Tibial nerve (tissue), 4 donors: ENCODE results near the gene KRTAP5-6. TPM values are rescaled to one million over a fixed set of nuclear protein-coding genes. Genes with fewer than 3 reads are reported as not detected.

Experiments used
- DNase-seq, 2 donors: peaks; one replicate each; pipeline ENCODE4 v3.0.0-alpha.2; 2019; ENCODE audit warnings: low spot score in 2 of 2
- H3K27ac ChIP-seq, 4 donors: fragments of 200-600 bp; sonication (generic) in 3 of 4; one replicate each; pipeline ENCODE4 v1.5.1; 2017 to 2019; ENCODE audit warnings: mild to moderate bottlenecking in 1 of 4
- H3K27me3 ChIP-seq, 2 donors: fragments of 200-600 bp; sonication (generic) in 1 of 2; one replicate each; pipeline versions ENCODE4 v1.5.1 to v1.6.0; 2017 to 2019
- H3K36me3 ChIP-seq, 3 donors: fragments of 200-600 bp; sonication (generic); one replicate each; pipeline ENCODE4 v1.5.1; 2018 to 2019
- H3K4me1 ChIP-seq, 4 donors: fragments of 200-600 bp; sonication (generic) in 3 of 4; one replicate each; pipeline ENCODE4 v1.5.1; 2017 to 2019
- H3K4me3 ChIP-seq, 4 donors: fragments of 200-600 bp; sonication (generic) in 3 of 4; one replicate each; pipeline ENCODE4 v1.5.1; 2017 to 2019; ENCODE audit warnings: mild to moderate bottlenecking in 1 of 4, moderate library complexity in 1 of 4
- H3K9me3 ChIP-seq, 4 donors: fragments of 200-600 bp; sonication (generic) in 3 of 4; one replicate each; pipeline ENCODE4 v1.5.1; 2017 to 2019
- CTCF ChIP-seq, 5 experiments: fragments of 200-600 bp in 3 of 5; fragments of 450-650 bp in 2 of 5; sonication (generic) in 3 of 5; IDR thresholded peaks; one replicate each; pipeline ENCODE4 v1.5.1; 2016 to 2019; ENCODE audit warnings: antibody characterized with exemption in 5 of 5, mild to moderate bottlenecking in 3 of 5, moderate library complexity in 2 of 5
- EP300 ChIP-seq, 2 donors: sonication (generic); formaldehyde crosslinking; IDR thresholded peaks; one replicate each; pipeline ENCODE4 v1.6.1; 2017; ENCODE audit warnings: antibody characterized with exemption in 2 of 2, mild to moderate bottlenecking in 1 of 2
- POLR2A ChIP-seq, 2 donors: fragments of 450-650 bp; IDR thresholded peaks; one replicate each; pipeline ENCODE4 v1.6.1; 2017; ENCODE audit warnings: antibody characterized with exemption in 2 of 2, mild to moderate bottlenecking in 2 of 2, moderate library complexity in 2 of 2
- WGBS, 2 donors: methylation state at CpG; one replicate each; pipeline ENCODE4 v1.1.5; 2018; 5-methylcytosine and 5-hydroxymethylcytosine counted together
- total RNA-seq, 4 donors: library from RNA; depleted of rRNA; stranded (reverse); fragments of >200 nt; gene quantifications; one replicate each; pipeline ENCODE4 v1.1.0, GENCODE V29; 2016

KRTAP5-6 gene
- total RNA-seq, 4 donors from 2014 or later, result not detected

DNA sequence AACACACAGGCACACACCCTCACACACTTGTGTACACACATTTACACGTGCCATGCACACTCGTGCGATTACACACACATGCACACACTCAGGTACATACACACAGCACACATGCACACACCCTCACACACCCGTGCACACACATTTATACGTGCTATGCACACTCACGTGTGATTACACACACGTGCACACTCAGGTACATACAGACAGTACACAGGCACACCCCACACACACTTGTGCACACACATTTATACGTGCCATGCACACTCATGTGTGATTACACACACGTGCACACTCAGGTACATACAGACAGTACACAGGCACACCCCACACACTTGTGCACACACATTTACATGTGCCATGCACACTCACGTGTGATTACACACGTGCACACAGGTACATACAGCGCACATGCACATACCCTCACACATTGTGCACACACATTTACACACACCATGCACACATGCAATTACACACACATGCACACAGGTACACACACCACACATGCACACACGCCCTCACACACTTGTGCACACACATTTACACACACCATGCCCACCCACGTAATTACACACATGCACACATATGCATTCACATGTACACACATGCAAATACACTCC, 48.8 kb downstream of the KRTAP5-6 start:
- H3K27me3 ChIP-seq, result peaks cover 0 to 12% of the 10 kb centered on the region in 2 donors
- 93% methylated on average over 14 of the region's 14 CpGs for WGBS, 2 donors
- H3K36me3 ChIP-seq, result peaks cover 0 to 6% (median 0%) of the 10 kb centered on the region in 3 donors
- H3K9me3 ChIP-seq, result no peaks in the 10 kb centered on the region
- H3K4me3 ChIP-seq, result peak overlapping the region in 1 of 4 donors; percentile 51
- TF ChIP-seq EP300 (IDR thresholded peaks at IDR 0.05) (no peak), CTCF (IDR thresholded peaks at IDR 0.05) (no peak)
- DNase-seq, result no peak
- peaks cover 0 to 53% (median 17%) of the 10 kb centered on the region in 4 donors for H3K4me1 ChIP-seq
- H3K27ac ChIP-seq, result no peak overlapping the region

DNA sequence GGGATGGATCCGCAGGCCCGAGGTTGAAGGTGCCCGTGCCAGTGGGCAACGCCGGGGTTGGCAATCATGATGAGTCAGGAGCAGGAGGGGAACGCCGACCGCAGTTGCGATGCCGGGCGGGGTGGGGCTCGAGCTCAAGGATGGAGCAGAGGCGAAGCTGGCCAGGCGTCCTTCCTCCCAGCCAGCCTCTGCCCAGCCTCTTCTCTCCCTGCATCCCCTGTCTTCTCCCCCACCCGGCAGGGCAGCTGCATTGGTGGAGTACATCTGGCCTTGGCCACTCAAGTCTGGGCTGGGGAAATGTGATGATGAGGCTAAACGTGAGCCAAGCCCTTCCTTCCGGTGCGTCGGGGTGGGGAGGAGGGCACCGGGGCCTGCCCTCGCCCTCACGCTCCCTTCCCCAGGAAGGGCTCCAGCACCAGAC, 49.5 kb downstream of the KRTAP5-6 start:
- Histone ChIP-seq H3K4me3 (peak overlapping the region in 1 of 4 donors; percentile 51), H3K27ac (peak overlapping the region in 2 of 4 donors; percentile 76 to 83)

DNA sequence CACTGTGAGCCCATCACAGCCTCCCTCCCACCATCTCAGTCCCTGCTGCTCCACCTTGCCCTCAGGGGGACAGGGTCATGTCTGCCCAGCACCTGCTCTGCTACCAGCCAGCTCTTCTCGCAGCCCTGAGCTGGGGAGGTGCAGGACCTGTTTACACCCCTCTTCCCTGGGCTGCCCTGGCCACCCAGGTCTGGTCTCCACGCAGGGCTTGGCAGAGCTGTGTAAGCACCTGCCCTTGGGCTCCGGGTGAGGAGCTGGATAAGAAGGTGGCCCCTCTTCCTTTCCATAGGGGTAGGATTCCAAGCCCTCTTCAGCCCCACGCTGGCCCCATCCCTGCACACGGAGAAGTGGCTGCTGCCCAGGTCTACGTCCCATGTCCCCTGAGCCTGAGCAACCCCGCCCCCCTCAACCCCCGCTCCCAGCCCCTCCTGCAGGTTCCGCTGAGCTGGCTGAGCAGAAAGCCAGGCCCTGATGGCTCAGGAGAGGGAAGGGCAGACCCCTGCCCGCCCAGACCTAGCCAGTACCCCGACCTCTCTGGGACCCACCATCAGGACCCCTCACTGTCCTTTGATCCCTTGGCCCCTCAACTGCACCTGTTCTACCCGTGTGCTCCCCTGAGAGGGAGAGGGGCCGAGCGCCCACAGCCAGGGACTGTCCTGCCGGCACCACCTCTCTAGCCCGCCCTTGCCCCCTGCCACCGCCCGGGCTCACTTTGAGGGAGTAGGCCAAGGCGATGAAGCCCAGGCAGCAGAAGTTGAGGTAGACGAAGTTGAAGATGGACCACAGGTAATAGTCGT, 50.2 kb downstream of the KRTAP5-6 start:
- TF ChIP-seq EP300 (IDR thresholded peaks at IDR 0.05), result no peak

More for the DNA sequence above, 49.5 kb downstream of the KRTAP5-6 start:
- WGBS, 2 donors, result 69 to 90% methylated on average over 15 to 22 of the region's 22 CpGs
- Histone ChIP-seq H3K4me1 (peaks cover 0 to 61% (median 24%) of the 10 kb centered on the region in 4 donors), H3K36me3 (peaks cover 0 to 6% (median 0%) of the 10 kb centered on the region in 3 donors), H3K9me3 (no peaks in the 10 kb centered on the region), H3K27me3 (peaks cover 0 to 12% of the 10 kb centered on the region in 2 donors)
- TF ChIP-seq EP300 (IDR thresholded peaks at IDR 0.05) (peak in 1 of 2 donors; percentile 43), POLR2A (IDR thresholded peaks at IDR 0.05) (no peak), CTCF (IDR thresholded peaks at IDR 0.05) (no peak)
- DNase-seq, result no peak

More for the DNA sequence above, 50.2 kb downstream of the KRTAP5-6 start:
- Histone ChIP-seq H3K27ac (peak overlapping the region in 2 of 4 donors; percentile 76 to 83), H3K36me3 (peaks cover 0 to 9% (median 0%) of the 10 kb centered on the region in 3 donors), H3K4me3 (peak overlapping the region in 1 of 4 donors; percentile 51), H3K4me1 (peaks cover 0 to 67% (median 25%) of the 10 kb centered on the region in 4 donors), H3K9me3 (no peaks in the 10 kb centered on the region), H3K27me3 (peaks cover 0 to 12% of the 10 kb centered on the region in 2 donors)
- 92 to 93% methylated on average over 20 to 21 of the region's 21 CpGs for WGBS, 2 donors
- DNase-seq, result no peak

Other genes starting within 250 kb of the KRTAP5-6 start
- gene MOB2, start 210.4 kb upstream of the KRTAP5-6 start, total RNA-seq, result 10 to 100 TPM; 42.3 to 55.1 (median 46.9) TPM
- gene DUSP8, start 124.9 kb upstream of the KRTAP5-6 start, total RNA-seq, result 10 to 100 TPM in 1 of 4 donors, 1 to 10 TPM in 3; 1.9 to 10.8 (median 3.4) TPM
- not detected for gene KRTAP5-1, start 111.9 kb upstream of the KRTAP5-6 start, total RNA-seq
- not detected for gene KRTAP5-2, start 98.9 kb upstream of the KRTAP5-6 start, total RNA-seq
- gene KRTAP5-3, start 88.7 kb upstream of the KRTAP5-6 start, total RNA-seq, result not detected
- gene KRTAP5-4, start 75.1 kb upstream of the KRTAP5-6 start, total RNA-seq, result not detected
- gene KRTAP5-5, start 67.4 kb upstream of the KRTAP5-6 start, total RNA-seq, result not detected
- 10 to 100 TPM in 2 of 4 donors, 1 to 10 TPM in 2; 5.9 to 54.9 (median 13.8) TPM for gene IFITM10, start 53.4 kb downstream of the KRTAP5-6 start, total RNA-seq
- 100 to 1,000 TPM; 385 to 583 (median 429) TPM for gene CTSD, start 66.7 kb downstream of the KRTAP5-6 start, total RNA-seq
- 1 to 10 TPM in 2 of 4 donors, under 1 TPM in 1, not detected in 1; 0.39 to 4.2 (median 1.0) TPM for gene SYT8, start 137.8 kb downstream of the KRTAP5-6 start, total RNA-seq
- gene TNNI2, start 141.8 kb downstream of the KRTAP5-6 start, total RNA-seq, result not detected
- gene LSP1, start 155.9 kb downstream of the KRTAP5-6 start, total RNA-seq, result 10 to 100 TPM; 36.9 to 69.0 (median 50.2) TPM
- gene PRR33, start 194.7 kb downstream of the KRTAP5-6 start, total RNA-seq, result not detected
- 1 to 10 TPM; 4.4 to 8.6 (median 6.1) TPM for gene TNNT3, start 222.5 kb downstream of the KRTAP5-6 start, total RNA-seq